H9 (cell line): ENCODE measurements around the gene PDZD4. TPM values are rescaled to one million over a fixed set of nuclear protein-coding genes. Genes with fewer than 3 reads are reported as not detected.

Experiments
- DNase-seq: peaks from one replicate; pipeline ENCODE4 v3.0.0-alpha.2; 2017
- H2AFZ ChIP-seq: one replicate; pipeline ENCODE4 v1.6.1; 2013; ENCODE audit warnings: mild to moderate bottlenecking, low read length, control low read depth, moderate library complexity
- H2AK5ac ChIP-seq: 2 replicates; pipeline ENCODE4 v1.6.1; 2013; ENCODE audit warnings: low read length, control low read depth, mixed read lengths; ENCODE audit not compliant: insufficient read length
- H2BK120ac ChIP-seq: one replicate; pipeline ENCODE4 v1.6.1; 2013; ENCODE audit warnings: low read depth, mild to moderate bottlenecking, low read length, control low read depth, inconsistent platforms; ENCODE audit not compliant: poor library complexity, severe bottlenecking
- H2BK12ac ChIP-seq: 2 replicates; pipeline ENCODE4 v1.6.1; 2013; ENCODE audit warnings: low read length, control low read depth, mixed read lengths, low read depth; ENCODE audit not compliant: insufficient read length
- H2BK15ac ChIP-seq: 2 replicates; pipeline ENCODE4 v1.6.1; 2013; ENCODE audit warnings: low read depth, low read length, control low read depth
- H2BK20ac ChIP-seq: one replicate; pipeline ENCODE4 v1.6.1; 2013; ENCODE audit warnings: low read depth, mild to moderate bottlenecking, low read length, control low read depth, inconsistent platforms; ENCODE audit not compliant: poor library complexity, severe bottlenecking
- H2BK5ac ChIP-seq: 2 replicates; pipeline ENCODE4 v1.6.1; 2013; ENCODE audit warnings: low read length, control low read depth, mixed read lengths; ENCODE audit not compliant: insufficient read length
- H3K14ac ChIP-seq: 2 replicates; pipeline ENCODE4 v1.6.1; 2013; ENCODE audit warnings: low read length, control low read depth; ENCODE audit not compliant: insufficient read depth
- H3K18ac ChIP-seq: 2 replicates; pipeline ENCODE4 v1.6.1; 2013; ENCODE audit warnings: low read depth, mild to moderate bottlenecking, mixed read lengths, low read length, control low read depth; ENCODE audit not compliant: insufficient read length
- H3K23ac ChIP-seq: 2 replicates; pipeline ENCODE4 v1.6.1; 2013; ENCODE audit warnings: low read length, control low read depth, mixed read lengths, low read depth; ENCODE audit not compliant: insufficient read length
- H3K23me2 ChIP-seq: 2 replicates; pipeline ENCODE4 v1.6.1; 2013; ENCODE audit warnings: low read depth, mild to moderate bottlenecking, mixed read lengths, low read length, control low read depth; ENCODE audit not compliant: insufficient read length, poor library complexity, severe bottlenecking
- H3K27ac ChIP-seq: 2 replicates; pipeline ENCODE4 v1.5.1; 2013; ENCODE audit warnings: low read length, control low read depth, mixed read lengths, low read depth; ENCODE audit not compliant: insufficient read length
- H3K27me3 ChIP-seq: 2 replicates; pipeline ENCODE4 v1.6.1; 2013; ENCODE audit warnings: low read length, control low read depth, inconsistent platforms; ENCODE audit not compliant: insufficient read depth
- H3K4ac ChIP-seq: 2 replicates; pipeline ENCODE4 v1.6.1; 2013; ENCODE audit warnings: low read depth, mild to moderate bottlenecking, control low read depth, inconsistent platforms, low read length, moderate library complexity
- H3K4me1 ChIP-seq: 2 replicates; pipeline ENCODE4 v1.6.1; 2013; ENCODE audit warnings: low read length, control low read depth, inconsistent platforms; ENCODE audit not compliant: insufficient read depth
- H3K4me2 ChIP-seq: 2 replicates; pipeline ENCODE4 v1.6.1; 2013; ENCODE audit warnings: low read length, control low read depth, mixed read lengths; ENCODE audit not compliant: insufficient read length, insufficient read depth
- H3K56ac ChIP-seq: 2 replicates; pipeline ENCODE4 v1.6.1; 2013; ENCODE audit warnings: low read depth, mild to moderate bottlenecking, mixed read lengths, low read length, control low read depth; ENCODE audit not compliant: insufficient read length
- H3K79me1 ChIP-seq: 2 replicates; pipeline ENCODE4 v1.6.1; 2013; ENCODE audit warnings: low read depth, mild to moderate bottlenecking, moderate library complexity, low read length, control low read depth, inconsistent platforms; ENCODE audit not compliant: insufficient read depth, poor library complexity, severe bottlenecking
- H3K79me2 ChIP-seq: 2 replicates; pipeline ENCODE4 v1.6.1; 2013; ENCODE audit warnings: low read length, control low read depth, inconsistent platforms; ENCODE audit not compliant: insufficient read depth
- H3K9ac ChIP-seq: 2 replicates; pipeline ENCODE4 v1.6.1; 2013; ENCODE audit warnings: low read length, control low read depth, mixed read lengths; ENCODE audit not compliant: insufficient read length; ENCODE audit errors: extremely low read depth
- H3K9me3 ChIP-seq: one replicate; pipeline ENCODE4 v1.6.1; 2013; ENCODE audit warnings: low read depth, low read length, inconsistent platforms; ENCODE audit not compliant: control insufficient read depth
- H3T11ph ChIP-seq: one replicate; pipeline ENCODE4 v1.6.1; 2013; ENCODE audit warnings: mild to moderate bottlenecking, low read length, control low read depth, inconsistent platforms
- H4K20me1 ChIP-seq: one replicate; pipeline ENCODE4 v1.6.1; 2013; ENCODE audit not compliant: control insufficient read depth, insufficient read length, insufficient read depth
- H4K5ac ChIP-seq: 2 replicates; pipeline ENCODE4 v1.6.1; 2013; ENCODE audit warnings: low read depth, mild to moderate bottlenecking, mixed read lengths, low read length, control low read depth; ENCODE audit not compliant: insufficient read length
- H4K8ac ChIP-seq: replicated peaks from 2 replicates; pipeline ENCODE4 v1.6.1; 2013; ENCODE audit warnings: low read length, control low read depth, mixed read lengths, low read depth; ENCODE audit not compliant: insufficient read length
- H4K91ac ChIP-seq: 2 replicates; pipeline ENCODE4 v1.6.1; 2013; ENCODE audit warnings: low read depth, mild to moderate bottlenecking, moderate library complexity, mixed read lengths, low read length, control low read depth; ENCODE audit not compliant: insufficient read length
- H3K27ac Mint-ChIP-seq, 3 experiments: 2 replicates in 2 of 3; 3 replicates in 1 of 3; pipeline ENCODE4 v1.8.0; 2020 to 2021; ENCODE audit warnings: mixed read lengths in 3 of 3, mild to moderate bottlenecking in 1 of 3, moderate library complexity in 1 of 3
- H3K27me3 Mint-ChIP-seq: 2 replicates; pipeline ENCODE4 v1.8.0; 2021; ENCODE audit warnings: low read depth, mild to moderate bottlenecking, moderate library complexity, mixed read lengths
- H3K36me3 Mint-ChIP-seq, 3 experiments: 2 replicates in 2 of 3; 3 replicates in 1 of 3; pipeline ENCODE4 v1.8.0; 2020 to 2021; ENCODE audit warnings: low read depth in 3 of 3, mixed read lengths in 3 of 3; ENCODE audit not compliant: insufficient read depth in 1 of 3
- H3K4me1 Mint-ChIP-seq, 2 experiments: 2 replicates each; pipeline ENCODE4 v1.8.0; 2020; ENCODE audit warnings: mixed read lengths in 2 of 2
- H3K4me3 Mint-ChIP-seq, 2 experiments: 2 replicates in 1 of 2; 3 replicates in 1 of 2; pipeline ENCODE4 v1.8.0; 2020 to 2021; ENCODE audit warnings: mild to moderate bottlenecking in 2 of 2, mixed read lengths in 2 of 2, moderate library complexity in 1 of 2
- H3K9me3 Mint-ChIP-seq, 2 experiments: 2 replicates in 1 of 2; 3 replicates in 1 of 2; pipeline ENCODE4 v1.8.0; 2020; ENCODE audit warnings: mild to moderate bottlenecking in 2 of 2, mixed read lengths in 2 of 2, moderate library complexity in 1 of 2
- CTCF ChIP-seq: fragments of 200-600 bp; sonication (generic); conservative IDR thresholded peaks from 3 replicates; pipeline ENCODE4 v1.8.0; 2021; ENCODE audit warnings: antibody characterized with exemption, mild to moderate bottlenecking
- WGBS: extraction: QIAGEN DNeasy Blood & Tissue Kit; methylation state at CpG from one replicate; pipeline ENCODE4 v1.1.7; 2013; ENCODE audit warnings: missing lambda C conversion rate, low lambda C conversion rate, mixed read lengths; ENCODE audit not compliant: insufficient read length; ENCODE audit errors: extremely low coverage; 5-methylcytosine and 5-hydroxymethylcytosine counted together
- total RNA-seq: library from RNA; stranded (reverse); gene quantifications from 2 replicates; pipeline ENCODE4 v1.2.1, GENCODE V29; 2021

PDZD4 gene
- total RNA-seq, 1 experiment from 2014 or later = 110 TPM

GRCh38 chrX:153853180-153853901, 23.0 kb upstream of the PDZD4 start:
- H3T11ph ChIP-seq = no peak overlapping the region
- no peak overlapping the region for H2BK15ac ChIP-seq
- no peak overlapping the region for H4K8ac ChIP-seq
- WGBS = no CpG with 5 or more reads among the region's 3 CpGs
- no peak overlapping the region for H2AK5ac ChIP-seq
- peaks cover 0 to 5% (median 2%) of the 10 kb centered on the region in 3 experiments; a peak in 2 of 7 replicates for H3K36me3 Mint-ChIP-seq
- H3K9me3 ChIP-seq = peaks cover 36% of the 10 kb centered on the region
- H3K18ac ChIP-seq = no peak overlapping the region
- no peak overlapping the region for H4K5ac ChIP-seq
- no peak overlapping the region for H2BK120ac ChIP-seq
- H3K79me1 ChIP-seq = no peaks in the 10 kb centered on the region
- H3K9me3 Mint-ChIP-seq = peaks cover 82 to 87% of the 10 kb centered on the region in 2 experiments
- no peaks in the 10 kb centered on the region for H3K27me3 ChIP-seq
- no peaks in the 10 kb centered on the region for H3K79me2 ChIP-seq
- no peak overlapping the region for H3K27ac Mint-ChIP-seq
- peaks cover 22% of the 10 kb centered on the region for H3K27me3 Mint-ChIP-seq
- H3K14ac ChIP-seq = no peak overlapping the region
- no peaks in the 10 kb centered on the region for H3K4me1 ChIP-seq
- no peak for TF ChIP-seq CTCF
- no peak overlapping the region for H3K4me3 Mint-ChIP-seq
- H2BK5ac ChIP-seq = no peak overlapping the region
- no peaks in the 10 kb centered on the region for H4K20me1 ChIP-seq
- no peak overlapping the region for H2AFZ ChIP-seq
- no peaks in the 10 kb centered on the region for H3K23me2 ChIP-seq
- H3K4me2 ChIP-seq = no peak overlapping the region
- no peak overlapping the region for H2BK20ac ChIP-seq
- H4K91ac ChIP-seq = no peak overlapping the region
- no peak overlapping the region for H3K27ac ChIP-seq
- no peak overlapping the region for H3K4ac ChIP-seq
- H3K4me1 Mint-ChIP-seq = peaks cover 10 to 32% of the 10 kb centered on the region in 2 experiments
- no peak overlapping the region for H2BK12ac ChIP-seq
- no peak overlapping the region for H3K56ac ChIP-seq
- H3K9ac ChIP-seq = no peak overlapping the region
- DNase-seq = no peak
- H3K23ac ChIP-seq = no peak overlapping the region
